ENCODE results near the gene TAS1R3. TPM values are rescaled to one million over a fixed set of nuclear protein-coding genes. Genes with fewer than 3 reads are reported as not detected.
"Not testable (repeated sequence)": the region's sequence is repeated elsewhere in the genome, so short reads cannot be mapped to it uniquely, and the experiment has no call there.

TAS1R3 gene
- total RNA-seq, 1 donor from 2014 or later, result 0.42 TPM

GRCh38 chr1:1354271-1355247, 23.5 kb downstream of the TAS1R3 start:
- no peak for DNase-seq (ENCODE audit: low spot score)

DNA sequence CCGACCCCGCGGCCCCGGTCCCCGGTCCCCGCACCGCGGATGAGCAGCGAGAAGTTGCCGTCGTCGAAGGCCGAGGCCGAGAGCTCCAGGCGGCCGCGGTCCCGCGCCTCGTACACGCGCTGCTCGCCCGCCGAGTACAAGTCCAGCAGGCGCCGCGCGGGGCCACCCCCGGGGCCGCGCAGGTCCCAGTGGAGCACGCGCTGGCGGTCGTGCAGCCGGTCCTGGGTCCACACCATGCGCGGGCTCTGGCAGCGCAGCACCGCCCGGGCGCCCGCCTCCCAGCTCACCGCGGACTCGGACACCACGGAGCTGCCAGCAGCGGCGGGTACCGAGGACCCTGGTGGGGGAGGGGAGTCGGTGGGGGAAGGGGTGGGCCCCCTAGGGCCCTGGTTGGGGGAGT, 24.3 kb downstream of the TAS1R3 start:
- DNase-seq (ENCODE audit: low spot score), result no peak

- DNase-seq (ENCODE audit: low spot score), result no peak
Observed at GRCh38 chr1:1356166-1356795, 25.2 kb downstream of the TAS1R3 start.

GRCh38 chr1:1356796-1357401, 25.8 kb downstream of the TAS1R3 start:
- DNase-seq (ENCODE audit: low spot score), result no peak

GRCh38 chr1:1357871-1358432, 26.9 kb downstream of the TAS1R3 start:
- no peak for DNase-seq (ENCODE audit: low spot score)

GRCh38 chr1:1358433-1359271, 27.6 kb downstream of the TAS1R3 start, which contains the start of gene MXRA8:
MXRA8 (minus strand) TSS chr1:1358555; CDS start chr1:1358504, 51 bp downstream.
- peak; percentile 77 for DNase-seq (ENCODE audit: low spot score)

DNA sequence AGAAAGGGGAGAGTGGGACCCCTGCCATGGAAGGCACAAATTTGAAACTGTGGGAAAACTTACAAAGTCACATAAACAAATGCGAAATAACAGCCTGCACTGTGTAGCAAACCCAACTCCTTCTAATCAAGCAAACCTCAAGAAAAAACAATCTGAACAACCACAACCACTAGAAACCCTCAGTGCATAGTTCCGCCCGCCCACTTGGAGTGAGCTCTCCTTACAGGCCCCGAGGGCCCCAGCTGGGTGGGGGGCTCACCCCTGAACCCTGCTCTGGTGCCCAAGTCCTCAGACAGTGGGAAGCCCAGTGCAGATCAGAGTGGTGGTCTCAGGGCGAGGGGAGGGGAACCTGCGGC, 28.2 kb downstream of the TAS1R3 start:
- peak; percentile 44 for DNase-seq (ENCODE audit: low spot score)

DNA sequence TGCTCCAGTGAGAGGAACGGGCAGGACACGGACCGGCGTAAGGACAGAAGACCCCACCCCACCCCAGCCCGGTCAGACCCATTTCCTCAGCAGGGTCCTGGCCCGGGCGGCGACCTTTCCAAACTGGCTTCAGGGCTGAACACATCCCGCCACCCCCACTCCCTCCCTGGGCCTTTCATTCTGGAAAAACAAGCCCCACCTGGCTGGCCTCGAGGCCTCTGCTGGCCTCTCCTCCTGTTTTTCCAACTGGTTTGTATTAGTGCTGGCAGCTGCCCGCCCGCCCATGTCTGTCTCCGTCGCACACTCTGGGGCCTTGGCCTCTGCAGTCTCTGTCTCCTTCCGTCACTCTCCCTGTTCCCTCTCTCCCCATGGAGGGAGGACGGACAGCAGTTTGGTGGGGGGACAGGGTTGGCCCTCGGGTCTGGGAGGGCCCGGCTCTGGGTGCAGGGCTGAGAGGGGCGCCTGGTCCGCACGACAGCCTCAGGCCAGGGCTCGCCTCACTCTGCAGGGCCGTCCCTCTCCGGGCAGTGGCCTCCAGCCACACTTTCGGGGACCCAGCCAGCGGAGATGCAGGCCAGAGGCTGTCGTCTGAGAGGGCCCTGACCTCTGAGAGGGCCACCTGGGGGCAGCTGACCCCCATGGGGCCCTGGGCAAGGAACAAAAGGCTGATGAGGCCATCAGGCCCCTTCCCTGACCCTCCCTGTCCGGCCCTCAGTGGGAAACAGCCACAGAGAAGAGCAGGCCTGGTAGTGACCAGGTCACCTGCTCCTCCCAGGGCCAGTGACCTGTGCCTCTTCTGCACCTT, 28.8 kb downstream of the TAS1R3 start:
- DNase-seq (ENCODE audit: low spot score), result peak; percentile 63

GRCh38 chr1:1360506-1361169, 29.6 kb downstream of the TAS1R3 start:
- peak; percentile 75 for DNase-seq (ENCODE audit: low spot score)

GRCh38 chr1:1361233-1361981, 30.3 kb downstream of the TAS1R3 start:
- DNase-seq (ENCODE audit: low spot score), result no peak

DNA sequence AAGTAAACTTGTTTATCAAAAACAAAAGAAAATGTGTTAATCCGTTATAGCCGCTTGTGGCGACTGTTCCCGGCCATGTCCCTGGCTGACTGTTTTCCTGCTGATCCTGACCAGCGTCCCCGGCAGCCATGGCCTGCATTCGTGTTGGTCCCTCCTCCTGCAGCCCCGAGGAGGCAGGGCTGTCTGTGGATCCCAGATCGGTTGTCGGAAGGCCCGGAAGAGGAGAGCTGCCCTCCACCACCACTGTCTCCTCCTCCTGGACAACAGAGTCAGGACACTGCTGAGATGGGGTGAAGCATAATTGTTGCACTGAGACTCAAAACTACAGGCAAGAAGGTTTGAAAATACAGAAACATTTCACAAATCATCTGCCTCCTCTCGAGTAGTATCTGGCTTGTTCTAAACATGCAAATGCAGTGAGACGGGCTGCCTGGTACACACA, 30.9 kb downstream of the TAS1R3 start:
- peak; percentile 60 for DNase-seq (ENCODE audit: low spot score)

DNA sequence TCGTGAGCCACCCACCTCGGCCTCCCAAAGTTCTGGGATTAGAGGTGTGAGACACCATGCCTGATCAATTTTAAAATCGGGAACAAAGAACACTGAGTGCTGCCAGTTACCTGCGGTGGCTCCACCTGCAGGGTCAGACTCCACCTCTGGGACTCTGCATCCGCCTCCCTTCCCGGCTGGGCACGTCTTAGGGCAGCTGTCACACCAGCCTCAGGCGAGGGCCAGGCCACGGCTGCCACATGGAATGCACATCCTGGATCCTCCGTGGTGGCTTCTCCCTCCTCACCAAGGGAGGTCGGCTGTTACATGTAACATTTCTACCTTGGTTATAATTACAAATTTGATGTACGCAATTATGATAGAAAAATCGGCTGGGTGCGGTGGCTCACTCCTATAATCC, 33.2 kb downstream of the TAS1R3 start:
- DNase-seq (ENCODE audit: low spot score), result no peak

DNA sequence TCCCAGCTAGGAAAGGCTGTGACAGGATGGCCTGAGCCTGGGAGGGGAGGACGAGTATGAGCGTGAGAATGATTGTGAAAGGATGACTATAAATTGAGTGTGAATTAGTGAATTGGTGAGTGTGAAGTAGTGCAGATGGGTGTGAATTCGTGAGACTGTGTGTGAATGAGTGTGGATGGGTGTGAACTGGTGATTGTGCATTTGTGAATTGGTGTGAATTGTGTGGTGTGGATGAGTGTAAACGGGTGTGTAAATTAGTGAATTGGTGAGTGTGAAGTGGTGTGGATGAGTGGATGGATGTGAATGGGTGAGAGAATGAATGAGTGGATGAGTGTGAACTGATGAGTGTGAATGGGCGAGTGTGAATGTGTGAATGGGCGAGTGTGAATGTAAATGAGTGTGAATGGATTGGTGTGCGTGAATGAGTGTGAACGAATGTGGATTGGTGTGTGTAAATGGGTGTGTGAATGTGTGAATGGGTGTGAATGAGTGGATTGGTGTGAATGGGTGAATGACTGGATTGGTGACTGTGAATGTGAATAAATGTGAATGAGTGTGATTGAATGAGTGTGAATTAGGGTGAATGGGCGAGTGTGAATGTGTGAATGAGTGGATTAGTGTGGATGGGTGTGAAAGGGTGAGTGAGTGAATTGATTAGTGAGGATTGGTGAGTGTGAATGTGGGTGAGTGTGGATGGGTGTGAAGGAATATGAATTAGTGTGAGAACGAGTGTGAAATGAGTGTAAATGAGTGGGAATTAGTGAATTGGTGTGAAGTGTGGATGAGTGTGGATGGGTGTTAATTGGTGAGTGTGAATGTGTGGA, 35.0 kb downstream of the TAS1R3 start:
- no peak for DNase-seq (ENCODE audit: low spot score)

GRCh38 chr1:1366699-1367066, 35.6 kb downstream of the TAS1R3 start:
- no peak for DNase-seq (ENCODE audit: low spot score)

- no peak for DNase-seq (ENCODE audit: low spot score)
Observed at GRCh38 chr1:1367315-1367714, 36.2 kb downstream of the TAS1R3 start.

DNA sequence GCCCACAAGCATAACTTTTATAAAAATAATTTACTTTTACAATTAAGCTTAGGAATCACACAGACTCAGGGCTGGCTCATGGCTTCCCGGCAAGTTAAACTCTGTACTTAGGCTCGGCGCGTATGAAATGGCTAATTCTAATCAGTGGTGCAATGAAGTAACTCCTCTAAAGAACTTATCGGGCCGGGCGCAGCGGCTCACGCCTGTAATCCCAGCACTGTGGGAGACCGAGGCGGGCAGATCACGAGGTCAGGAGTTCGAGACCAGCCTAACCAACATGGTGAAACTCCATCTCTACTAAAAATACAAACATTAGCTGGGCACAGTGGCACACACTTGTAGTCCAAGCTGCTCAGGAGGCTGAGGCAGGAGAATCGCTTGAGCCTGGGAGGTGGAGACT, 39.0 kb downstream of the TAS1R3 start:
- DNase-seq (ENCODE audit: low spot score), result not testable (repeated sequence)

- no peak for DNase-seq (ENCODE audit: low spot score)
Observed at GRCh38 chr1:1370771-1371300, 39.8 kb downstream of the TAS1R3 start.

- no peak for DNase-seq (ENCODE audit: low spot score)
Observed at GRCh38 chr1:1371364-1371745, 40.3 kb downstream of the TAS1R3 start.
